OCI-LY7 (cell line): ENCODE results near the gene ARFGAP1. TPM values are rescaled to one million over a fixed set of nuclear protein-coding genes. Genes with fewer than 3 reads are reported as not detected.

ENCODE experiments used
- BruUV-seq: library from RNA; stranded (reverse); fragments of 400-500 nt; replicated peaks from 2 replicates; lab custom pipeline; 2021; lab: Mats Ljungman, UMichigan
- CTCF ChIA-PET: fragments of 300-600 bp; sonication (Branson Sonifier 250); formaldehyde crosslinking; loops from one replicate; lab custom pipeline; 2022; ENCODE audit warnings: antibody characterized with exemption; ENCODE audit not compliant: unreplicated experiment; lab: Charles Lee
- POLR2A ChIA-PET: fragments of 300-600 bp; sonication (Branson Sonifier 250); formaldehyde crosslinking; loops from one replicate; lab custom pipeline; 2022; ENCODE audit warnings: antibody characterized with exemption; lab: Charles Lee
- DNase-seq: peaks from one replicate; pipeline ENCODE4 v3.0.0-alpha.2; 2015; ENCODE audit warnings: low spot score
- H2AFZ ChIP-seq: fragments of 200-600 bp; sonication (generic), shearing (Covaris generic); 2 replicates; pipeline ENCODE4 v1.6.1; 2014; ENCODE audit warnings: mild to moderate bottlenecking, antibody characterized with exemption, low read length, moderate library complexity
- H3K27ac ChIP-seq: fragments of 200-600 bp; sonication (generic); 2 replicates; pipeline ENCODE4 v1.5.1; 2014; ENCODE audit warnings: mixed run types, low read depth, mild to moderate bottlenecking, moderate library complexity, low read length, inconsistent platforms; ENCODE audit not compliant: poor library complexity, severe bottlenecking
- H3K36me3 ChIP-seq: fragments of 200-600 bp; sonication (generic); 2 replicates; pipeline ENCODE4 v1.6.1; 2014; ENCODE audit warnings: mild to moderate bottlenecking, antibody characterized with exemption, low read length, moderate library complexity, mixed read lengths; ENCODE audit not compliant: insufficient read depth
- H3K4me1 ChIP-seq: fragments of 200-600 bp; sonication (generic); 2 replicates; pipeline ENCODE4 v1.5.1; 2014; ENCODE audit warnings: mild to moderate bottlenecking, low read length; ENCODE audit not compliant: insufficient read depth, poor library complexity, severe bottlenecking
- H3K4me2 ChIP-seq: fragments of 200-600 bp; sonication (generic); 2 replicates; pipeline ENCODE4 v1.6.1; 2014; ENCODE audit warnings: mild to moderate bottlenecking, low read length
- H3K4me3 ChIP-seq: fragments of 200-600 bp; sonication (generic); 2 replicates; pipeline ENCODE4 v1.5.1; 2014; ENCODE audit warnings: mild to moderate bottlenecking, low read depth, low read length; ENCODE audit not compliant: poor library complexity, severe bottlenecking
- H3K79me2 ChIP-seq: fragments of 200-600 bp; sonication (generic); 2 replicates; pipeline ENCODE4 v1.6.1; 2016; ENCODE audit warnings: low read depth, mild to moderate bottlenecking, low read length, moderate library complexity, mixed read lengths; ENCODE audit not compliant: insufficient read depth
- H3K9me2 ChIP-seq: fragments of 200-600 bp; sonication (generic); 2 replicates; pipeline ENCODE4 v1.6.1; 2016; ENCODE audit warnings: mild to moderate bottlenecking, low read length, mixed read lengths; ENCODE audit not compliant: insufficient read depth
- H3K9me3 ChIP-seq: fragments of 200-600 bp; sonication (generic); 2 replicates; pipeline ENCODE4 v1.6.1; 2014; ENCODE audit warnings: mild to moderate bottlenecking, mixed run types, low read length, mixed read lengths
- H4K20me1 ChIP-seq: fragments of 200-600 bp; sonication (generic); 2 replicates; pipeline ENCODE4 v1.6.1; 2014; ENCODE audit warnings: mild to moderate bottlenecking, antibody characterized with exemption, low read length, moderate library complexity, mixed read lengths; ENCODE audit not compliant: insufficient read depth
- CTCF ChIP-seq: fragments of 200-600 bp; sonication (generic); conservative IDR thresholded peaks from 2 replicates; pipeline ENCODE4 v1.5.1; 2014; ENCODE audit warnings: mild to moderate bottlenecking, antibody characterized with exemption, low read length, moderate library complexity, mixed read lengths
- EZH2phosphoT487 ChIP-seq: fragments of 200-600 bp; sonication (generic); IDR thresholded peaks from 2 replicates; pipeline ENCODE4 v1.6.1; 2018; ENCODE audit warnings: low read depth, borderline replicate concordance, mild to moderate bottlenecking, mixed run types, antibody characterized with exemption, low read length, moderate library complexity, mixed read lengths
- intact Hi-C: fragments of 100-400 bp; cut with micrococcal nuclease; formaldehyde crosslinking; loops from one replicate; pipeline ENCODE4 v1.10.0; 2022; ENCODE audit not compliant: unreplicated experiment
- total RNA-seq, 2 experiments: library from RNA; depleted of rRNA in 1 of 2; stranded (reverse); fragments of >200 nt in 1 of 2; shearing (Covaris generic) in 1 of 2; gene quantifications; 2 replicates each; pipeline ENCODE4 v1.2.3, GENCODE V29; 2014 to 2022

ARFGAP1 gene
- total RNA-seq, 2 experiments from 2014 or later: 57.9 to 105 TPM

DNA sequence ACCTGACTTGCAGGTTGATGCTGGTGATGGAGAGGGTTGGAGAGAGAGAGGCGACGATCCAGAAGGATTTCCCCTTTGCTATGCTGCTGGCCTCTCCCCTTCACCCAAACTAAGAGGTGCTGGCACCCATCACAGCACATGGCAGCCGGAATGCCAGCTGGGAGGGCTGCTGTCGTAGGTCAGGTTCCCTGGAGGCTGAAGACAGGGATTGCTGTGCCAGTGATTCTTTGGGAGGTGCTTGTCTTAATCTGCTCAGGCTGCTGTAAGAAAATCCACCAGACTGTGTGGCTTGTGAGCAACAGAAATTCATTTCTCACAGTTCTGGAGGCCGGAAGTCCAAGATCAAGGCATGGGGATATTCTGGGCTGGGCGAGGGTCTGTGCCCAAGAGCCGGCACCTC lies 4.4 kb upstream of the ARFGAP1 start:
- no peak for DNase-seq
- no peak overlapping the region for H3K4me3 ChIP-seq
- H3K4me2 ChIP-seq: no peak overlapping the region
- no peaks in the 10 kb centered on the region for H3K9me2 ChIP-seq
- H3K79me2 ChIP-seq: peaks cover 5% of the 10 kb centered on the region
- BruUV-seq: no TSS peak
- H4K20me1 ChIP-seq: 0 out of 2 replicates have a peak, but pooled peaks cover 3% of the 10 kb centered on the region
- intact Hi-C loops: no loop called here
- POLR2A ChIA-PET: no interaction called here
- no peaks in the 10 kb centered on the region for H3K36me3 ChIP-seq
- CTCF ChIA-PET: no interaction called here
- no peaks in the 10 kb centered on the region for H3K9me3 ChIP-seq
- H2AFZ ChIP-seq: no peak overlapping the region
- H3K27ac ChIP-seq: no peak overlapping the region
- H3K4me1 ChIP-seq: peaks cover 5% of the 10 kb centered on the region
- TF ChIP-seq CTCF: no peak
- no peak for TF ChIP-seq EZH2phosphoT487

- intact Hi-C loops: no loop called here
These were observed 3.8 kb upstream of the ARFGAP1 start for GRCh38 chr20:63268671-63269439.

More at GRCh38 chr20:63268671-63269439, 3.8 kb upstream of the ARFGAP1 start:
- H4K20me1 ChIP-seq: peaks cover 9% of the 10 kb centered on the region; the same call in 1 of the 2 replicates
- H3K4me1 ChIP-seq: peaks cover 10% of the 10 kb centered on the region
- no peak overlapping the region for H3K4me3 ChIP-seq
- POLR2A ChIA-PET: no interaction called here
- no TSS peak for BruUV-seq
- TF ChIP-seq CTCF: no peak
- H3K79me2 ChIP-seq: peaks cover 11% of the 10 kb centered on the region
- H3K27ac ChIP-seq: no peak overlapping the region
- H2AFZ ChIP-seq: no peak overlapping the region
- H3K9me3 ChIP-seq: no peaks in the 10 kb centered on the region
- no peaks in the 10 kb centered on the region for H3K9me2 ChIP-seq
- H3K4me2 ChIP-seq: no peak overlapping the region
- CTCF ChIA-PET: no interaction called here
- DNase-seq: no peak
- no peaks in the 10 kb centered on the region for H3K36me3 ChIP-seq
